Activated T-helper 2 cell treated with anti-CD3 and anti-CD28 coated beads, Interferon-gamma antibody, Interleukin-2, Interleukin-4, amounts not matched to agents 10 μg/mL and 5 μg/mL and 100 μg/mL, durations not matched to agents 14 hours and 24 hours and 36 hours (primary cell): ENCODE data around the gene DEDD2. TPM values are rescaled to one million over a fixed set of nuclear protein-coding genes. Genes with fewer than 3 reads are reported as not detected.
A peak's percentile ranks its signal among the peaks of the same experiment; 100 is the strongest.

Experiments
- DNase-seq: peaks from one replicate; pipeline ENCODE4 v3.0.0; 2021; ENCODE audit warnings: low spot score
- H3K27ac Mint-ChIP-seq: one replicate; pipeline ENCODE4 v1.8.0; 2021; ENCODE audit warnings: mixed read lengths
- H3K27me3 Mint-ChIP-seq: one replicate; pipeline ENCODE4 v1.8.0; 2021; ENCODE audit warnings: low read depth, mixed read lengths
- H3K36me3 Mint-ChIP-seq: one replicate; pipeline ENCODE4 v1.8.0; 2021; ENCODE audit warnings: low read depth, mixed read lengths
- H3K4me1 Mint-ChIP-seq: one replicate; pipeline ENCODE4 v1.8.0; 2021; ENCODE audit warnings: low read depth, mixed read lengths
- H3K4me3 Mint-ChIP-seq: one replicate; pipeline ENCODE4 v1.8.0; 2021; ENCODE audit warnings: low read depth, mild to moderate bottlenecking, moderate library complexity, mixed read lengths
- H3K9me3 Mint-ChIP-seq: one replicate; pipeline ENCODE4 v1.8.0; 2021; ENCODE audit warnings: mixed read lengths
- intact Hi-C: fragments of 100-400 bp; cut with micrococcal nuclease; formaldehyde crosslinking; loops from one replicate; pipeline ENCODE4 v1.15.1; 2023
- total RNA-seq: library from RNA; stranded (reverse); gene quantifications from 2 replicates; pipeline ENCODE4 v1.2.3, GENCODE V29; 2022

Gene DEDD2
- total RNA-seq, 1 donor from 2014 or later = 33.6 TPM

DNA sequence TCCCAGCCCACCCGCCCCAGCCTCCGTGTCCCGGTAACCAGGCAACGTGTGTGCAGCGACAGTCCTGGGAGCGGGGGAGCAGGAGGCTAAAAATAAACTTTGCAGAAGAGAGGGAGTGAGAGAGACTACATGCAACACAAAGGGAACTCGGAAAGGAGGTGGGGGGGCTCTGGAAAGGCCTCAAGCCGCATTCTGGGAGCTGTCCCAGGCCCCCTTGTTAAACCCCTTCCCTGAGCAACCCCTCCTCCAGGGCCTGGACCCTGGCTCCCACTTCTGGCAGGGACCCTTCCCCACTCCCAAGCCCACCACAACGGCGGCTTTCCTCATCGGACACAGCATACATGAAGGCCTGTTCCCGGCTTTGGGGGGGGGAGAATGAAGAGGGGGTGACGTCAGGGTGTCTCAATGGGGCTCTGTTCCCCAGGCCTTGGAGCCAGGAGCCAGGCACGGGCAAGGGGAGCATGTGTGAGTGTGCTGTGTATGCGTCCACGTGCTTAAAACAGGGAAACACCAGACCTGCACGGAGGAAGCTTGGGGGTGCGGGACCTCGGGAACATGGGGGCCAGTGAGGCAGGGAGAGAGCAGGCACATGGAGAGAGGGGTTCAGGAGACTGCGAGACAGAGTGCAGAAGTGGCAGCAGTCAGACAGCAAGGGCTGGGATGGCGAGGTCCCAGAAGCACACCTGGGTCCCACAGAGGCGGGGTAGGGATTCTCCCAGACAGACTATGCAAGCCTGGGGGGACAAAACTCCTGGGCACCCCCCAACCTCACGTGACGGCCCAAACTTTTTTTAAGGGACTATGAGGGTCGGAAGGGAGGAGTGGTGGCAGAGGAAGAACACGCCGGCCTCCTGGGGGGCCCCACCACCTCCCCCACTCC, 35.1 kb upstream of the DEDD2 start:
- peak overlapping the region; percentile 97 for H3K4me3 Mint-ChIP-seq

GRCh38 chr19:42251572-42252358, 34.3 kb upstream of the DEDD2 start:
- H3K27me3 Mint-ChIP-seq = peaks cover 7% of the 10 kb centered on the region
- H3K9me3 Mint-ChIP-seq = no peaks in the 10 kb centered on the region
- intact Hi-C loops = no loop called here
- H3K36me3 Mint-ChIP-seq = peaks cover 15% of the 10 kb centered on the region
- peak overlapping the region; percentile 97 for H3K4me3 Mint-ChIP-seq
- no peak for DNase-seq
- peaks cover 18% of the 10 kb centered on the region for H3K4me1 Mint-ChIP-seq
- peak overlapping the region; percentile 31 for H3K27ac Mint-ChIP-seq

More for the DNA sequence above, 35.1 kb upstream of the DEDD2 start:
- Mint-ChIP-seq H3K27me3 (peaks cover 7% of the 10 kb centered on the region), H3K9me3 (no peaks in the 10 kb centered on the region), H3K27ac (peak overlapping the region; percentile 94), H3K4me1 (peaks cover 18% of the 10 kb centered on the region), H3K36me3 (peaks cover 13% of the 10 kb centered on the region)
- intact Hi-C loops = no loop called here
- no peak for DNase-seq

- intact Hi-C loops = no loop called here
- peak overlapping the region; percentile 42 for H3K27ac Mint-ChIP-seq
- H3K9me3 Mint-ChIP-seq = no peaks in the 10 kb centered on the region
- peaks cover 2% of the 10 kb centered on the region for H3K27me3 Mint-ChIP-seq
- H3K4me1 Mint-ChIP-seq = peaks cover 20% of the 10 kb centered on the region
- H3K36me3 Mint-ChIP-seq = peaks cover 15% of the 10 kb centered on the region
- peak overlapping the region; percentile 26 for H3K4me3 Mint-ChIP-seq
- no peak for DNase-seq
These were observed 33.4 kb upstream of the DEDD2 start for GRCh38 chr19:42250666-42251531.

- H3K27me3 Mint-ChIP-seq = no peaks in the 10 kb centered on the region
- DNase-seq = no peak
- H3K9me3 Mint-ChIP-seq = no peaks in the 10 kb centered on the region
- H3K4me1 Mint-ChIP-seq = peaks cover 21% of the 10 kb centered on the region
- H3K36me3 Mint-ChIP-seq = peaks cover 15% of the 10 kb centered on the region
- intact Hi-C loops = no loop called here
- no peak overlapping the region for H3K4me3 Mint-ChIP-seq
- H3K27ac Mint-ChIP-seq = peak overlapping the region; percentile 40
These were observed 32.7 kb upstream of the DEDD2 start for GRCh38 chr19:42250183-42250665.

DNA sequence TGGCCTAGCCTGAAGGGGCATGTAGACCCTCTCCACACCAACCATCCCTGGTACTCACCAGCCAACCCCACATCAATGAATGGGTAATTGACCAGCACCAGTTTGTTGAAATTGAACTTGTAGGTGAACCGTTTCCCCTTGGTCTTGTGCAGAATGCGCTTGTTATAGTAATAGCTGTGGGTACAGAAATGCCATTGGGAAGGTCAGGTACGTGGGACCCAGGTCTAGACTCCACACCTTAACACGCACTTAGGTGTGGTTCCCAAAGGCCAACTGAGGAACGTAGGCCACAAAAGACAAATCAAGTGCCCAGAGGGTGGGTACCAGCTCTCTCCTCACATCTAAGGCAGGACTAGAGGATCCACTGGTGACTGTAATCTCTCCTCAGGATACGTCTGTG, 32.3 kb upstream of the DEDD2 start:
- no peaks in the 10 kb centered on the region for H3K27me3 Mint-ChIP-seq
- peaks cover 15% of the 10 kb centered on the region for H3K36me3 Mint-ChIP-seq
- no peak overlapping the region for H3K4me3 Mint-ChIP-seq
- H3K27ac Mint-ChIP-seq = no peak overlapping the region
- intact Hi-C loops = no loop called here
- peaks cover 26% of the 10 kb centered on the region for H3K4me1 Mint-ChIP-seq
- H3K9me3 Mint-ChIP-seq = no peaks in the 10 kb centered on the region
- no peak for DNase-seq

GRCh38 chr19:42249149-42249750, 31.8 kb upstream of the DEDD2 start:
- no peak for DNase-seq
- Mint-ChIP-seq H3K4me3 (no peak overlapping the region), H3K27ac (no peak overlapping the region), H3K9me3 (no peaks in the 10 kb centered on the region), H3K36me3 (peaks cover 15% of the 10 kb centered on the region), H3K4me1 (peaks cover 26% of the 10 kb centered on the region), H3K27me3 (no peaks in the 10 kb centered on the region)
- intact Hi-C loops = no loop called here

DNA sequence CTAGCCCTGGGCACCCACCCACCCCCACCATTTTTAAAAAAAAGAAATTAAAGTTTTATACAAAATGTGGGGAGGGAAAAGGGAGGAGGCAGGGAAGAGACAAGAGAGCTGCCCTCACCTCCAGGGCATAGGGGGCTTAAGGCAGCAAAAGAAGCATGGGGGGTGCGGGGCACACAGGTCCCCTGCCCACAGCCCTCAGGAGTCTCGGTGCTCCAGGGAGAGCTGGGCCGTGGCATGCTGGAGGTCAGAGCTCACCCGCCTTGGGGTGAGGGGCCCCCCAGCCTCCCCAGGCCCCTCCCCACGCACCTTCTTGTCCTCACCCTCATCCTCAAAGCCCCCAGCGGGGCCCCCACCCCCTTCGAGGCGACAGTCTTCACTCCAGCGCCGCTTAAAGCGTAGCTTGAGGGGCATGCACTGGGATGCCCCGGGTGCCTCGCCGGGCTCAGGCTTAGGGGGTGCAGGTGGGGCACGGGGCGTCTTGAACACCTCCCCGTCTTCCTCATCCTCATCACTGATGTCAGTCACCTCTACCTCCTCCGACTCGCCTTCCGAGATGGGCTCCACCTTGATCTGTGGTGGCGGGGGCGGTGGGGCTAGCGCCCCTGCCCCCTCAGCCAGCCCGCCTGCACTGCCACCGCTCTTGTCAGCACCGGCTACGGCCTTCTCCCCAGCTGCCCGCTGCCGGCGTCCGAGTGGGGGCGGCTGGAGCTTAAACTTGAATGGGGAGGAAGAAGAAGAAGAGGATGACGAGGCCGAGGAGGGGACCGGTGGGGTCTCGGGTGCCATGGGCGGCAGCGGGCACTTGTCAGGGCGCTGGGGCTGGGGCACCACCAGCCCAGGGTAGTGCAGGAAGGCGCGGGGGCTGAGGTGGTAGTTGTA, 31.0 kb upstream of the DEDD2 start:
- Mint-ChIP-seq H3K27me3 (no peaks in the 10 kb centered on the region), H3K36me3 (peaks cover 15% of the 10 kb centered on the region), H3K4me3 (no peak overlapping the region), H3K4me1 (peaks cover 26% of the 10 kb centered on the region), H3K27ac (no peak overlapping the region), H3K9me3 (no peaks in the 10 kb centered on the region)
- DNase-seq = no peak
- intact Hi-C loops = no loop called here

DNA sequence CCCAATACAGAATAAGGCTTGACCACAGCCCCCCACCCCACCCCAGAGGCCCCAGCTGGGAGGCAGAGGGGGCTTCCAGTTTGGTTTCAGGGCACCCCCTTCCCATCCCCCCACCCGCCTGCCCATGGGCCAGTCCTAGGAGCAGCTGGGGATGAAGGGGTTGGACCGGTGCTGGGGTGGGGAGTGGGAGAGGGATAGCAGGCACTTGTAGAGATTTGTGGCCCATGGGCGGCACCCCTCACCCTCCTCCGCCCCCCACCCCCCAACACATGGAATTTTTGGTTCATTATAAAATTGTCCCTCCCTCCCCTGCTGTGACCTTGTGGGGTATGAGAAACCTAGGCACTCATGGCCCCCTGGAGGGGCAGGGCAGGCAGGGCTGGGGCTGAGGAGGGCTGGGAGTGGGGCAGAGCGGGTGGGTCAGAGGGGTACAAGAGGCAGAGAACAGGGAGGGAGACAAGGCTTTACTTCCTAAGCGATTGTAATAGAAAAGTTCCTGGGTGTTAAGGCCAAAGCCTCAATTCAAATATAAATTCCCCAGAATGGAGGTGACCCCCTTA, 30.2 kb upstream of the DEDD2 start:
- intact Hi-C loops = no loop called here
- H3K4me1 Mint-ChIP-seq = peaks cover 26% of the 10 kb centered on the region
- no peak overlapping the region for H3K27ac Mint-ChIP-seq
- H3K9me3 Mint-ChIP-seq = no peaks in the 10 kb centered on the region
- peaks cover 10% of the 10 kb centered on the region for H3K36me3 Mint-ChIP-seq
- H3K27me3 Mint-ChIP-seq = no peaks in the 10 kb centered on the region
- H3K4me3 Mint-ChIP-seq = no peak overlapping the region
- DNase-seq = no peak

- H3K27me3 Mint-ChIP-seq = no peaks in the 10 kb centered on the region
- no peak overlapping the region for H3K4me3 Mint-ChIP-seq
- no peaks in the 10 kb centered on the region for H3K9me3 Mint-ChIP-seq
- no peak for DNase-seq
- intact Hi-C loops = no loop called here
- peaks cover 20% of the 10 kb centered on the region for H3K4me1 Mint-ChIP-seq
- H3K27ac Mint-ChIP-seq = peak overlapping the region; percentile 19
- H3K36me3 Mint-ChIP-seq = peaks cover 7% of the 10 kb centered on the region
These were observed 29.6 kb upstream of the DEDD2 start for GRCh38 chr19:42246922-42247639.

GRCh38 chr19:42246143-42246921, 28.9 kb upstream of the DEDD2 start:
- H3K36me3 Mint-ChIP-seq = peaks cover 3% of the 10 kb centered on the region
- H3K27me3 Mint-ChIP-seq = no peaks in the 10 kb centered on the region
- intact Hi-C loops = no loop called here
- no peak overlapping the region for H3K4me3 Mint-ChIP-seq
- peak overlapping the region; percentile 19 for H3K27ac Mint-ChIP-seq
- DNase-seq = no peak
- H3K4me1 Mint-ChIP-seq = peaks cover 18% of the 10 kb centered on the region
- H3K9me3 Mint-ChIP-seq = no peaks in the 10 kb centered on the region
